H1 (cell line): ENCODE results near the gene CREB3. TPM values are rescaled to one million over a fixed set of nuclear protein-coding genes. Genes with fewer than 3 reads are reported as not detected.

Experiments
- CTCF ChIA-PET: fragments of 300-600 bp; sonication (Branson Sonifier 250); formaldehyde crosslinking; loops from one replicate; lab custom pipeline; 2021; ENCODE audit not compliant: partially characterized antibody; lab: Charles Lee
- POLR2A ChIA-PET: fragments of 300-600 bp; sonication (Branson Sonifier 250); formaldehyde crosslinking; loops from one replicate; lab custom pipeline; 2021; ENCODE audit warnings: inconsistent platforms; ENCODE audit not compliant: partially characterized antibody; lab: Charles Lee
- DNase-seq, 2 experiments: peaks; one replicate each; pipeline versions ENCODE4 v3.0.0 to v3.0.0-alpha.2; 2010 to 2022; ENCODE audit warnings: low spot score in 2 of 2, low read depth in 1 of 2, mixed read lengths in 1 of 2
- FAIRE-seq: peaks from 2 replicates; lab custom pipeline; 2011; peaks lifted over from hg19 to GRCh38; lab: Jason Lieb, UNC
- H2AFZ ChIP-seq: 2 replicates; pipeline ENCODE4 v1.8.1; 2012; ENCODE audit warnings: low read length, inconsistent platforms
- H2AK5ac ChIP-seq: 2 replicates; pipeline ENCODE4 v1.6.1; 2013; ENCODE audit warnings: low read depth, low read length
- H2BK120ac ChIP-seq: replicated peaks from 2 replicates; pipeline ENCODE3; 2013; ENCODE audit warnings: low read depth, low read length, inconsistent platforms
- H2BK12ac ChIP-seq: 2 replicates; pipeline ENCODE4 v1.6.1; 2013; ENCODE audit warnings: low read depth, low read length
- H2BK15ac ChIP-seq: 2 replicates; pipeline ENCODE4 v1.6.1; 2013; ENCODE audit warnings: low read length
- H2BK20ac ChIP-seq: 2 replicates; pipeline ENCODE4 v1.6.1; 2013; ENCODE audit warnings: low read length
- H2BK5ac ChIP-seq: 2 replicates; pipeline ENCODE4 v1.6.1; 2013; ENCODE audit warnings: low read depth, low read length
- H3K14ac ChIP-seq: 2 replicates; pipeline ENCODE4 v1.6.1; 2013; ENCODE audit warnings: inconsistent platforms; ENCODE audit not compliant: insufficient read length
- H3K18ac ChIP-seq: 2 replicates; pipeline ENCODE4 v1.6.1; 2013; ENCODE audit warnings: low read length; ENCODE audit errors: extremely low read depth
- H3K23ac ChIP-seq: 2 replicates; pipeline ENCODE4 v1.6.1; 2013; ENCODE audit warnings: inconsistent platforms; ENCODE audit not compliant: insufficient read length
- H3K23me2 ChIP-seq: 2 replicates; pipeline ENCODE4 v1.6.1; 2013; ENCODE audit warnings: low read depth, low read length
- H3K27ac ChIP-seq: 2 replicates; pipeline ENCODE4 v1.6.1; 2011; ENCODE audit warnings: low read depth, low read length, inconsistent platforms
- H3K27me3 ChIP-seq, 4 experiments: replicated peaks in 1 of 4; 1 replicate in 1 of 4; 2 replicates in 3 of 4; pipeline versions ENCODE4 v1.6.1 to v1.8.1; 2011 to 2013; ENCODE audit warnings: low read length in 3 of 4, mild to moderate bottlenecking in 3 of 4, inconsistent platforms in 2 of 4, mixed read lengths in 2 of 4, moderate library complexity in 1 of 4; ENCODE audit not compliant: control insufficient read depth in 3 of 4, insufficient read depth in 3 of 4; ENCODE audit errors: extremely low read depth in 1 of 4
- H3K36me3 ChIP-seq, 4 experiments: 2 replicates each; pipeline versions ENCODE4 v1.6.1 to v1.8.1; 2011 to 2013; ENCODE audit warnings: mild to moderate bottlenecking in 4 of 4, low read length in 3 of 4, moderate library complexity in 2 of 4, control low read depth in 1 of 4, inconsistent platforms in 1 of 4; ENCODE audit not compliant: insufficient read depth in 4 of 4, control insufficient read depth in 2 of 4
- H3K4ac ChIP-seq: replicated peaks from 2 replicates; pipeline ENCODE3; 2013; ENCODE audit warnings: low read length, low read depth, mixed read lengths, inconsistent platforms; ENCODE audit not compliant: insufficient read length
- H3K4me1 ChIP-seq, 4 experiments: replicated peaks in 1 of 4; 1 replicate in 1 of 4; 2 replicates in 3 of 4; pipeline versions ENCODE4 v1.6.1 to v1.8.1; 2011 to 2013; ENCODE audit warnings: low read length in 3 of 4, inconsistent platforms in 2 of 4, mixed read lengths in 1 of 4; ENCODE audit not compliant: insufficient read depth in 4 of 4, control insufficient read depth in 3 of 4
- H3K4me2 ChIP-seq, 2 experiments: 2 replicates each; pipeline versions ENCODE4 v1.6.1 to v1.8.1; 2011 to 2013; ENCODE audit warnings: low read depth in 2 of 2, low read length in 2 of 2, control low read depth in 1 of 2, inconsistent platforms in 1 of 2, mild to moderate bottlenecking in 1 of 2; ENCODE audit not compliant: insufficient read depth in 1 of 2
- H3K4me3 ChIP-seq, 4 experiments: fragments of 200-600, 300-600 bp in 1 of 4; sonication (generic), shearing (Covaris generic), sonication (Bioruptor Twin) in 1 of 4; 2 replicates each; pipeline versions ENCODE4 v1.5.1 to v1.8.1; 2011 to 2016; ENCODE audit warnings: low read length in 4 of 4, low read depth in 3 of 4, control low read depth in 2 of 4, inconsistent platforms in 2 of 4, mild to moderate bottlenecking in 2 of 4, mixed read lengths in 1 of 4, moderate library complexity in 1 of 4; ENCODE audit not compliant: insufficient read depth in 2 of 4; ENCODE audit errors: extremely low read depth in 1 of 4
- H3K56ac ChIP-seq: replicated peaks from 2 replicates; pipeline ENCODE3; 2013; ENCODE audit warnings: low read depth, mild to moderate bottlenecking, mixed read lengths, low read length, inconsistent platforms; ENCODE audit not compliant: insufficient read length
- H3K79me1 ChIP-seq: 2 replicates; pipeline ENCODE4 v1.6.1; 2013; ENCODE audit warnings: low read depth, low read length, control low read depth
- H3K79me2 ChIP-seq, 2 experiments: 2 replicates each; pipeline versions ENCODE4 v1.6.1 to v1.8.1; 2012 to 2013; ENCODE audit warnings: low read length in 2 of 2, mild to moderate bottlenecking in 2 of 2, inconsistent platforms in 1 of 2; ENCODE audit not compliant: insufficient read depth in 2 of 2, control insufficient read depth in 1 of 2
- H3K9ac ChIP-seq, 4 experiments: replicated peaks in 1 of 4; 1 replicate in 1 of 4; 2 replicates in 3 of 4; pipeline versions ENCODE4 v1.6.1 to v1.8.1; 2011 to 2013; ENCODE audit warnings: low read depth in 3 of 4, low read length in 3 of 4, control low read depth in 2 of 4, mild to moderate bottlenecking in 2 of 4, moderate library complexity in 2 of 4, inconsistent platforms in 1 of 4; ENCODE audit errors: extremely low read depth in 1 of 4
- H3K9me3 ChIP-seq, 2 experiments: 2 replicates each; pipeline versions ENCODE4 v1.6.1 to v1.8.1; 2012 to 2013; ENCODE audit warnings: mild to moderate bottlenecking in 2 of 2, moderate library complexity in 2 of 2, control low read depth in 1 of 2, inconsistent platforms in 1 of 2, low read depth in 1 of 2, low read length in 1 of 2, mixed read lengths in 1 of 2; ENCODE audit not compliant: insufficient read depth in 2 of 2
- H4K20me1 ChIP-seq, 2 experiments: replicated peaks in 1 of 2; 2 replicates each; pipeline versions ENCODE3 to v1.8.1; 2011 to 2013; ENCODE audit warnings: inconsistent platforms in 2 of 2, low read length in 2 of 2, mild to moderate bottlenecking in 1 of 2; ENCODE audit not compliant: insufficient read depth in 2 of 2, control insufficient read depth in 1 of 2
- H4K5ac ChIP-seq: 2 replicates; pipeline ENCODE4 v1.6.1; 2013; ENCODE audit warnings: low read length, low read depth, mixed read lengths, inconsistent platforms; ENCODE audit not compliant: insufficient read length
- H4K8ac ChIP-seq: 2 replicates; pipeline ENCODE4 v1.8.0; 2013; ENCODE audit warnings: mild to moderate bottlenecking, moderate library complexity, low read length, inconsistent platforms; ENCODE audit not compliant: insufficient read depth; ENCODE audit errors: extremely low read depth
- H4K91ac ChIP-seq: replicated peaks from 2 replicates; pipeline ENCODE3; 2013; ENCODE audit warnings: low read length, mixed read lengths, inconsistent platforms; ENCODE audit not compliant: insufficient read length
- CREB1 ChIP-seq: IDR thresholded peaks from 2 replicates; pipeline ENCODE4 v1.6.1; 2012; ENCODE audit warnings: inconsistent platforms
- E2F6 ChIP-seq: IDR thresholded peaks from 2 replicates; pipeline ENCODE4 v1.6.1; 2012; ENCODE audit warnings: inconsistent platforms
- POLR2AphosphoS5 ChIP-seq: IDR thresholded peaks from 2 replicates; pipeline ENCODE4 v1.6.1; 2011; ENCODE audit warnings: low read depth, low read length
- RBBP5 ChIP-seq: IDR thresholded peaks from 2 replicates; pipeline ENCODE4 v1.7.1; 2012; ENCODE audit warnings: low read depth, mild to moderate bottlenecking, inconsistent platforms, low read length, moderate library complexity, borderline replicate concordance
- WGBS, 2 experiments: shearing (Covaris generic) in 1 of 2; methylation state at CpG; one replicate each; pipeline versions ENCODE4 v1.1.6 to v1.1.7; 2013 to 2015; ENCODE audit warnings: low lambda C conversion rate in 2 of 2, mixed read lengths in 2 of 2, inconsistent platforms in 1 of 2, low coverage in 1 of 2, missing lambda C conversion rate in 1 of 2; ENCODE audit not compliant: insufficient replicate concordance in 2 of 2, insufficient coverage in 1 of 2, insufficient read length in 1 of 2; ENCODE audit errors: extremely low coverage in 1 of 2, missing lambda C conversion rate in 1 of 2; 5-methylcytosine and 5-hydroxymethylcytosine counted together
- polyA plus RNA-seq, 7 experiments: library from polyadenylated mRNA; depleted of rRNA in 3 of 7; stranded (reverse) in 5 of 7; unstranded in 2 of 7; fragments of >200 nt in 5 of 7; fragments of 200-250 nt in 2 of 7; gene quantifications; 1 replicate in 5 of 7; 2 replicates in 1 of 7; 4 replicates in 1 of 7; pipeline versions ENCODE4 v1.2.1 to v1.2.3, GENCODE V29; 2011 to 2013; ENCODE audit warnings: missing spikeins in 2 of 7, mixed read lengths in 2 of 7
- total RNA-seq: library from RNA; stranded (reverse); fragmentation: NEBNext Ultra II Directional; extraction: Animal tissue kit (Norgen Biotek cat#: 25700); gene quantifications from 2 replicates; pipeline ENCODE4 v1.2.1, GENCODE V29; 2021

CREB3 gene
- total and polyA plus RNA-seq, 2 of the 8 experiments (the other 6 are each of a cell fraction or from before 2014, with no cell fraction given), result 24.4 to 25.7 TPM

DNA sequence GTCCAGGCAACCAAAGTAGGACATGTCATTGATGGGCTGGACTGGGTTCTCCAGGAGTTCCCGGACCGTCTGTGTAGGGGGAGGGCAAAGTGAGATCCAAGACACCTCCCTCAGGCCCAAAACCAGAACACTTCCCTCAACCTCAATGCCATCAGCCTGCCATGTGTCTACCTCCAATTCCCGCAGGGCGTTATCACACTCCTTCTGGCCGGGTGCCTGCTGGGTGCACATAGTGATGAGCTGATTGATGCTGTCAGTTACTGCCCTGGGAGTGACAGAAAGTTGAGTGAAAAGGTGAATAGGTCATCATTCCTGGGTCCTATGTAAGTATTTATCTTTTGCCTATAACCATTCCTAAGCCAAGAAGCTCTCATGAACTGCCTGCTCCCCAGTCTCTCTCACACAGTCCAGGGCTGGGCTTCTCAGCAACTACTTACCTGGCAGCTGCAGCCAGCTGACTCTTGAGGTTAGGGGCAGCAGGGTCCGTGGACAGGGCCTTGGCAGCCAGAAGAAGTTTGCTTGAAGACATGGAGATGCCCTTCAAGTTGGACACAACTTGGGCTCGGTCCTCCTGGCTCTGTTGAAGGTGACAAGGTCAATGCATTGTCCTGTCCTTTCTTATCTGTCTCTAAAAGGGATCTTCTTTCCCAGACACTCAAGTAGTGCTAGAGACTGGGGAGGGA lies 21.5 kb upstream of the CREB3 start:
- H3K14ac ChIP-seq, result no peak overlapping the region
- no peak overlapping the region for H3K4me3 ChIP-seq
- no peak overlapping the region for H2BK20ac ChIP-seq
- ChIA-PET CTCF (interaction anchor here (1.7 to 13.8 kb wide), 5 partner anchors 10 to 63 kb away, joined by 5 to 199 read pairs (median 90); partner anchors contain the start of genes ARHGEF39, CCDC107, CREB3 and RMRP), POLR2A (interaction anchor here (1.0 to 10.5 kb wide), 3 partner anchors 16 to 26 kb away, joined by 3 to 51 read pairs (median 3); no protein-coding TSS in a partner anchor)
- H2BK12ac ChIP-seq, result no peak overlapping the region
- no peak overlapping the region for H2BK5ac ChIP-seq
- H2AK5ac ChIP-seq, result no peak overlapping the region
- H3K18ac ChIP-seq, result no peak overlapping the region
- H2BK120ac ChIP-seq, result no peak overlapping the region
- H3K36me3 ChIP-seq, result peaks cover 27 to 84% (median 61%) of the 10 kb centered on the region in 4 experiments; a peak in 7 of 8 replicates
- H3K79me2 ChIP-seq, result no peaks in the 10 kb centered on the region
- H3K27me3 ChIP-seq, result no peaks in the 10 kb centered on the region
- H3K79me1 ChIP-seq, result no peaks in the 10 kb centered on the region
- no peak overlapping the region for H3K27ac ChIP-seq
- no peak overlapping the region for H3K9ac ChIP-seq
- TF ChIP-seq RBBP5 (no peak), E2F6 (no peak), POLR2AphosphoS5 (no peak), CREB1 (no peak)
- no peak overlapping the region for H3K4me2 ChIP-seq
- no peak overlapping the region for H3K56ac ChIP-seq
- peaks cover 0 to 5% of the 10 kb centered on the region in 2 experiments for H4K20me1 ChIP-seq
- H3K9me3 ChIP-seq, result no peaks in the 10 kb centered on the region
- H2AFZ ChIP-seq, result no peak overlapping the region
- H4K91ac ChIP-seq, result no peak overlapping the region
- H4K5ac ChIP-seq, result no peak overlapping the region
- no peaks in the 10 kb centered on the region for H3K4me1 ChIP-seq
- no peak overlapping the region for H3K4ac ChIP-seq
- H3K23ac ChIP-seq, result no peak overlapping the region
- H4K8ac ChIP-seq, result no peak overlapping the region
- H2BK15ac ChIP-seq, result no peak overlapping the region
- H3K23me2 ChIP-seq, result no peaks in the 10 kb centered on the region
- no peak for FAIRE-seq
- 91% methylated on average over 7 of the region's 7 CpGs; no CpG with 5 or more reads in 1 of the 2 experiments for WGBS, 2 experiments
- no peak for DNase-seq
